NT2/D1 (cell line): ENCODE results near the gene RIPOR2.
"Not testable (repeated sequence)": the region's sequence is repeated elsewhere in the genome, so short reads cannot be mapped to it uniquely, and the experiment has no call there.

Source experiments
- DNase-seq: peaks from one replicate; pipeline ENCODE4 v3.0.0-alpha.2; 2011; ENCODE audit warnings: low read depth, low spot score
- H3K27me3 ChIP-seq: 2 replicates; pipeline ENCODE4 v1.6.0; 2011; ENCODE audit warnings: mild to moderate bottlenecking; ENCODE audit not compliant: insufficient read length, insufficient read depth
- H3K36me3 ChIP-seq: 2 replicates; pipeline ENCODE4 v1.6.1; 2011; ENCODE audit warnings: mild to moderate bottlenecking, low read length, mixed read lengths; ENCODE audit not compliant: insufficient read depth, insufficient read length
- H3K4me1 ChIP-seq: 2 replicates; pipeline ENCODE4 v1.5.1; 2011; ENCODE audit not compliant: insufficient read depth, insufficient read length
- H3K4me3 ChIP-seq: 2 replicates; pipeline ENCODE4 v1.5.1; 2011; ENCODE audit warnings: low read depth; ENCODE audit not compliant: insufficient read length
- H3K9ac ChIP-seq: 2 replicates; pipeline ENCODE4 v1.6.0; 2011; ENCODE audit warnings: low read depth; ENCODE audit not compliant: insufficient read length
- H3K9me3 ChIP-seq: 2 replicates; pipeline ENCODE4 v1.5.1; 2011; ENCODE audit warnings: mild to moderate bottlenecking, low read length; ENCODE audit not compliant: insufficient read depth
- SUZ12 ChIP-seq: IDR thresholded peaks from 2 replicates; pipeline ENCODE4 v1.6.1; 2011; ENCODE audit not compliant: insufficient read length, insufficient read depth; ENCODE audit errors: extremely low read depth
- YY1 ChIP-seq: IDR thresholded peaks from 2 replicates; pipeline ENCODE4 v1.6.1; 2011; ENCODE audit not compliant: insufficient read length, insufficient read depth
- ZNF274 ChIP-seq: IDR thresholded peaks from 2 replicates; pipeline ENCODE4 v1.6.1; 2011; ENCODE audit warnings: mild to moderate bottlenecking, low read depth, low read length

The RIPOR2 gene

GRCh38 chr6:24950218-24950941 is 14.6 kb upstream of the RIPOR2 start:
- no peak overlapping the region for H3K4me3 ChIP-seq
- H3K4me1 ChIP-seq: no peaks in the 10 kb centered on the region
- TF ChIP-seq ZNF274: no peak
- TF ChIP-seq SUZ12: no peak
- no peak for TF ChIP-seq YY1
- peaks cover 1% of the 10 kb centered on the region; the same call in 1 of the 2 replicates for H3K9me3 ChIP-seq
- no peaks in the 10 kb centered on the region for H3K27me3 ChIP-seq
- no peak overlapping the region for H3K9ac ChIP-seq
- no peaks in the 10 kb centered on the region for H3K36me3 ChIP-seq
- DNase-seq: no peak

DNA sequence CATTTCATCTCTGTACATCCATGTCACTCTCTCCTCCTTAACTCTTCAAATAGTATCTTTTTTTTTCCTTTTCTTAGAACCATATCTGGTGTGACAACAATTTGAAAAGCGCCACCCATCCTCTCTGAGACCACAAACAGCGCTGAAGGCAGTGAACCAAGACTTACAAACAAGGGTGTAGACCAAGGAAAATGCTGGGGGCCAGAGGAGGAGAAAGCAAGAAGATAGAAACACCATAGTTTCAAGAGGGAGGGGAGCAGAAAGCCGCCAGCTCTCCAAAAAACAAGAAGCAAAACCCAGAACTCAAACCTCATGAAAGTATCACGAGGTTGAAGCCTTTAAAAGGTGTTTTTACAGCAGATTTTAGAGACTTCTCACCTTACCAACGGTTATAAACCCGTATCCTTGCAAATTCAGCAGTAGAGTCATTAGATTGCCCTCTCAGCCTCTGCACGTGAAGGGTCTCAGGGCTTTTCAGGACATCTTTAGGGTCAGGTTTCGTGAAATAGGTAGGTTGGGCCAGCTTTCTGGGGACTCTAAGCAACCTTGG is 13.3 kb upstream of the RIPOR2 start:
- TF ChIP-seq ZNF274: no peak
- Histone ChIP-seq H3K27me3 (no peaks in the 10 kb centered on the region), H3K9me3 (peaks cover 7% of the 10 kb centered on the region), H3K4me1 (no peaks in the 10 kb centered on the region), H3K4me3 (no peak overlapping the region), H3K9ac (no peak overlapping the region), H3K36me3 (no peaks in the 10 kb centered on the region)
- DNase-seq: no peak

- not testable (repeated sequence) for H3K27me3 ChIP-seq, H3K36me3 ChIP-seq, H3K9me3 ChIP-seq, H3K4me1 ChIP-seq, DNase-seq, H3K9ac ChIP-seq, H3K4me3 ChIP-seq
Measured at GRCh38 chr6:24948261-24948660, 12.5 kb upstream of the RIPOR2 start.

DNA sequence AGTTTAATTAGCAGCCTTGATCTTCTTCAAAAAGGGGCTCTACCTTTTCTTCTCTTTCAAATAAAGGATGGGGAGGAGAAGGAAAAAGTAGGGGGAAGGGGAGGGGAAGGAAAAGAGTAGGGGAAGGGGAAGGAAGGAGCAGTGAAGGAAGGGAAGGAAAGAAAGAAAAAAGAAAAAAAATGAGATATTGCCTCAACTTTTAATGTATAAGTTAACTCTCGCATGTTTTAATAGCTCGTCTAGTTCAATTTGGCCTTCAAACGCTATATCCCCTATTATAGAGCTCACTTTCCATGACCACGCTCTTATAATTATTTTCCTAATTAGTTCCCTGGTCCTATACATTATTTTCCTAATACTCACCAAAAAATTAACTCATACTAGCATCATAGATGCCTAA is 11.9 kb upstream of the RIPOR2 start:
- H3K4me1 ChIP-seq: no peaks in the 10 kb centered on the region
- DNase-seq: no peak
- no peak for TF ChIP-seq ZNF274

DNA sequence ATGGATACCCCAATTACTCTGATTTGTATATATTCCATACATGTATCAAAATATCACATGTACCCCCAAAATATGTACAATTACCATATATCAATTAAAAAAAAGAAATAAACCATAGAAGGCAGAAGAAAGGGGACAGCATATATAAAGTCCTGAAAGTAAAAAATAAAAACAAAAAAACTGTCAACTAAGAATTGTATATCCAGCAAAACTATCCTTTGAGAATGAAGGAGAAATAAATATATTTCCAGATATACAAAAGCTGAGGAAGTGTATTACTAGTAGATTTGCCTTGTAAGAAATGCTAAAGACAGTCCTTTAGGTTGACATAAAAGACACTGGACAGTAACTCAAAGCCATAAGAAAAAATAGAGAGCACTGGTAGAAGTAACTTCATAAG is 9.3 kb upstream of the RIPOR2 start:
- Histone ChIP-seq H3K9ac (no peak overlapping the region), H3K27me3 (no peaks in the 10 kb centered on the region), H3K4me3 (no peak overlapping the region), H3K36me3 (no peaks in the 10 kb centered on the region), H3K9me3 (peaks cover 7% of the 10 kb centered on the region), H3K4me1 (no peaks in the 10 kb centered on the region)
- TF ChIP-seq ZNF274: no peak
- TF ChIP-seq SUZ12: no peak
- no peak for TF ChIP-seq YY1
- no peak for DNase-seq

More for the DNA sequence above, 11.9 kb upstream of the RIPOR2 start:
- H3K9ac ChIP-seq: no peak overlapping the region
- no peaks in the 10 kb centered on the region for H3K27me3 ChIP-seq
- H3K4me3 ChIP-seq: no peak overlapping the region
- H3K9me3 ChIP-seq: peaks cover 7% of the 10 kb centered on the region
- H3K36me3 ChIP-seq: no peaks in the 10 kb centered on the region

DNA sequence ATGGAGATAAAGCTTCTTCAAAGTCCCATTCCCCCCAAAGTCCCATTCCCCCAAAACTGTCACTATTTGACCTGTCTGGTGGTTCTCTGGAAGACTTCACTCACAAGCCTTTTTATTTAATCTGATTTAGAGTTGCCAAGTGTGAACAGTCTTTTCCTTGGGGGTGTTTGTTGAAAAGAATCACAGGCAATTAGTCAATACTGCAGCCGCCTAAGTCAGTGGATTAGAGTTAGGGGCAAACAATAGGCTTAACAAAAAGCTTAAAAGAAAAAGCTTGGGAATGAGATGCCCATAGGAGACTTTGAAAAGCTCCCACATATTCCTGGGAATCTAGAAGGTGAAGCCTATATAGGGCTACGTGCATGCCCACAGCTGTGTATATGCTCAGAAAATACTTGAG is 8.0 kb upstream of the RIPOR2 start:
- Histone ChIP-seq H3K27me3 (no peaks in the 10 kb centered on the region), H3K9me3 (peaks cover 7% of the 10 kb centered on the region), H3K9ac (no peak overlapping the region), H3K4me3 (no peak overlapping the region), H3K4me1 (no peaks in the 10 kb centered on the region), H3K36me3 (no peaks in the 10 kb centered on the region)
- TF ChIP-seq YY1 (no peak), ZNF274 (no peak), SUZ12 (no peak)
- no peak for DNase-seq

GRCh38 chr6:24940311-24940917 is 4.7 kb upstream of the RIPOR2 start:
- H3K9ac ChIP-seq: no peak overlapping the region
- H3K4me1 ChIP-seq: no peaks in the 10 kb centered on the region
- no peak for DNase-seq
- TF ChIP-seq ZNF274: no peak
- TF ChIP-seq SUZ12: no peak
- no peak for TF ChIP-seq YY1
- H3K27me3 ChIP-seq: no peaks in the 10 kb centered on the region
- H3K4me3 ChIP-seq: no peak overlapping the region
- peaks cover 6% of the 10 kb centered on the region for H3K9me3 ChIP-seq
- no peaks in the 10 kb centered on the region for H3K36me3 ChIP-seq
